GM21717 (cell line): ENCODE measurements around the gene KEL.

Experiments used
- ATAC-seq: cut with Tn5 transposase; IDR thresholded peaks from one replicate; pipeline ENCODE4 v1.9.1; 2021; ENCODE audit warnings: mild to moderate bottlenecking, moderate library complexity; ENCODE audit not compliant: unreplicated experiment

The KEL gene

DNA sequence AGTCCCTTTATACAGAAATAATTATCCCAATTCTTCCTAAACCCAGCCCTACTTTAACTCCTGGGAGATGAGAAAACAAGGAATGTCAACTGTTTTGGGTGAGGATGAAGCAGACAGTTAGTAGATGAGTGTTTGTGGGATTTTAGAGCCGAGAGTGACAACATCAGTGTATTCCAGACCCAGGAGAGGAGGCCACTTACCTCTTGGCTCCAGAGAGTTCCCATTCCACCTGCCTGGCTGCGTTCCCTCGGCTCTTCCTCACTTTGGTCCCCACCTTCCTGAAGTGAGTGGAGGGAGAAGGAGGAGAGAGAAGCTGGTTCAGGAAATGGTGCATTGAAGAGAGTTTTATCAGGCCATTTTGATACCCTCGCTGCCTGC lies 579 bp downstream of the KEL start:
- no peak for ATAC-seq

- ATAC-seq = no peak
Measured at GRCh38 chr7:142960955-142961512, 1.1 kb downstream of the KEL start.

- no peak for ATAC-seq
Measured at GRCh38 chr7:142959202-142959601, 3.0 kb downstream of the KEL start.

DNA sequence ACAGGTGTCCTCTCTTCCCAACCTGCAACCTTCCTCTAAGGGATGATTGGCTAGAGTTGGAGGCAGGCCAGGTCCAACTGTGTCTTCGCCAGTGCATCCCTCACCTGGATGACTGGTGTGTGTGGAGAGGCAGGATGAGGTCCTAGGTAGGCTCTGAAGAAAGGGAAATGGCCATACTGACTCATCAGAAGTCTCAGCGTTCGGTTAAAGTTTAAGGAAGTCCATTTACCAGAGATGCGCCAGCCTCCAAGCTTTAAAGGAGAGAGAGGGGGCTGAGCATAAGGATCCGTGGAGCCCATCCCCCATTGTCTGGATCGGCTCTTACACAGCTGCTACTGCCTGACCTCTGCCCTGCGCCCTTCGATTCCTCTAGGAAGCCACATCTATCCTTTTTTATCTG lies 4.4 kb downstream of the KEL start:
- no peak for ATAC-seq

DNA sequence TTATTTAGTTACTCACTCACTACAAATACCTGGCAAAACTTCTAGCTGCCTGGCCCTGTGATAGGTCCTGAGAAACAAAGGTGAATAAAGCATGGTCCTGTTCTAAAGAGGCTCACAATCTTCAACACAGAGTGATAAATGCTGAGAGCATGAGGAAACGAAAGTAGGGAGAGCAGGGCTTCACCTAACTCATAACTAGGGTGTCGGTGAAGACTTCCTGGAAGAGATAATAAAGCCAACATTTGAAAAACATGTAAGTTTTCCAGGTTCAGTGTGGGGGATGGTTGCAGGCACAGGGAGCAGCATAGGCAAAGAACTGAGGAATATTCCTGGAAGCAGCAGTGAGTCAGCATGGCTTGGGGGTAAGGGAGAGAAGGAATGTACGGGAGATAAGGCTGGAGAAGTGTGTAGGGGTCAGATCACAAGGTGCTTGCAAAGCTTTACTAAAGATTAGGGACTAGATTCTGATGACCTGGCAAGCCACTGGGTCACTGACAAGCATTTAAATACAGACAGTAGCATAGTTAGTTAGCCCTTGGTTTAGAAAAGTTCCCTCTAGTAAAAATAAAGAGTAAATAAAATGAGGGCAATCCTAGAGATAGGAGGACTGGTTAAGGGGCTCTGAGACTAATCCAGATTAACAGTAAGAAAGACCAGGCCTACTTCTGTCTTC lies 5.1 kb downstream of the KEL start:
- no peak for ATAC-seq

DNA sequence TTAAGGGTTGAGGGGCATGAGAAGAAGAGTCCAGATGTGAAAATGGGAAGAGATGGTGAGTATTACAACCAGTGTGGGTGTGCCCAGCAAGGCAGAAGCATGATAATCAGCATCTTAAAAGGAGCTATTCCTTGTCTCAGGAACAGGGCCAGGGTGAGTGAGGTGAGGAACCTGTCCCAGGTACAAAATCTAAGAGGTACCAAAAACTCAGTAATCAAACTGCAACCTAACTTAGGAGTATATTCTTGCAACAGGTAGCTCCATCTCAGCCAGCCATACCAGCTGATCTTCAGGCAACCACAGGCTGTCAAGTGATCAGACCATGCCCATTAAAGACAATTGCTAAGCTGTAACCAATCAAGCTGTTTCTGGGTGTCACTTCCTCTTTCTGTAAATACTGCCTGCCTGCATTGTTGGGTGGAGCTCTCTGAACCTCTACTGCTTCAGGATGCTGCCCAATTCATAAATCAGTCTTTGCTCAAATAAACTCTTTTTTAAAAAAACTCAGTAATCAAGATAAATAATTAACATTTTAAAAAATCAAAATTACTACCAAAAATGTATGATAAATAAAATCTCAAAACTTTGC lies 7.4 kb downstream of the KEL start:
- no peak for ATAC-seq

- no peak for ATAC-seq
Measured at GRCh38 chr7:142950235-142950634, 11.9 kb downstream of the KEL start.

DNA sequence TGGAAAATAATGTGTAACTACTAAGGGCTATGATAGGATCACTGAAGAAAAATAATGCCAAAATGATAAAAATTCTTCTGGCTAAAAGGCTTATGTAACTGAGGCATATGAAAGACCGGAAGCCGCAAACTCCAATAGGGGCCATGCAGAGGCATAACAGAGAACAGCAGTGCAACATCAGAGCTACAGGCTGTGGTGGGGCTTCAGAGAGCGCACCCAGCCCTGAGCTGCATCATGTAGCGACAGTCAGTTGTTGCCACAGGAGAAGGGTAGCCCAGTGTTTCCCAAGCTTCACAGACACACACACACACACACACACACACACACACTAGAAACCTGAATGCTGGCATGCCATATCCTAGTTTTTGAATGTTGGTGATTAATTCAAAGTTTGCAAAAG lies 13.6 kb downstream of the KEL start:
- ATAC-seq = no peak

- ATAC-seq = no peak
Measured at GRCh38 chr7:142945001-142945400, 17.2 kb downstream of the KEL start.

DNA sequence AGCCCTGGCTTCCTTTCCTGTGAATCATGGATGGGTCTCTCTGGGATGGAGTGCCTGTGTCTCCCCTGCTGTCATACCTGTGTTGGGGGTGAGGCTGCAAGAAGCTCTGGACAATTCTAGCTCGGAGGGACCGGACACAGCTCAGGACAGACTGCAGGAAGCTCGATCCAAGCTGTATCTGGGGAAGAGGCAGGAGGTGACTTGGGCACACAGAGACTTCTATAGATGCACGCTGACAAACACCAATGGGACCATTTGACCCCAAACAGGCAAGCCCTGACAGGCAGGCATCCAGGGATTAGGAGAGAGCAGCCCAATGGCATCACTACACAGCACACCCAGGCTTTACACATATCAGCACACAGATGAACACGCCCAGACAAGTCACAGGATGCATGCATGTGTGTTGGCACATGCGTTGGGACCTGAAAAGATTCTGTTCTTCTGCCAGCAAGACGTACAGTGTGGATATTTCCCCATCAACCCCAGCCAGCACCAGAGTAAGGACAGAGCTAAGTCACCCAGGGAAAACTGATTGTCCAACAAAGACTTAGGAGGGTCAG lies 18.4 kb downstream of the KEL start:
- no peak for ATAC-seq

DNA sequence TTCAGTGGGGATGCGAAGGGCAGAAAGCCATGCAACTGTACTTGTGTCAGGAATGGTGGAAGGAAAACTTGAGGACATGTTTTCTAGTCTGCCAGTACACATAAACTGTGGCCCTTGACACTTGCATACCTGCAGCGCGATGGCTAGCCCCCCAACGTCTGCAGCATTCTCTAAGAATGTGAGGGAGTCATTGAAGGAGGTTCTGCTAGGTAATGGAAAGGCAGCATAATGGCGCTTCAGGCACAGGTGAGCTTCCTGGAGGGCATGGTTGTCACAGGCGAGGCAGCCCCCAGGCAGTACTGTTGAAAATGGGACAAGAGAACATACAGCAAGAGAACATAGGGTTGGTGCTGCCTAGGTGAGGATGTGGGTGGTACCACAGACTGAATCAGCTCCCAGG lies 19.4 kb downstream of the KEL start:
- ATAC-seq = no peak

GRCh38 chr7:142941541-142941940 lies 20.6 kb downstream of the KEL start:
- ATAC-seq = no peak

- no peak for ATAC-seq
Measured at GRCh38 chr7:142940966-142941535, 21.1 kb downstream of the KEL start.

DNA sequence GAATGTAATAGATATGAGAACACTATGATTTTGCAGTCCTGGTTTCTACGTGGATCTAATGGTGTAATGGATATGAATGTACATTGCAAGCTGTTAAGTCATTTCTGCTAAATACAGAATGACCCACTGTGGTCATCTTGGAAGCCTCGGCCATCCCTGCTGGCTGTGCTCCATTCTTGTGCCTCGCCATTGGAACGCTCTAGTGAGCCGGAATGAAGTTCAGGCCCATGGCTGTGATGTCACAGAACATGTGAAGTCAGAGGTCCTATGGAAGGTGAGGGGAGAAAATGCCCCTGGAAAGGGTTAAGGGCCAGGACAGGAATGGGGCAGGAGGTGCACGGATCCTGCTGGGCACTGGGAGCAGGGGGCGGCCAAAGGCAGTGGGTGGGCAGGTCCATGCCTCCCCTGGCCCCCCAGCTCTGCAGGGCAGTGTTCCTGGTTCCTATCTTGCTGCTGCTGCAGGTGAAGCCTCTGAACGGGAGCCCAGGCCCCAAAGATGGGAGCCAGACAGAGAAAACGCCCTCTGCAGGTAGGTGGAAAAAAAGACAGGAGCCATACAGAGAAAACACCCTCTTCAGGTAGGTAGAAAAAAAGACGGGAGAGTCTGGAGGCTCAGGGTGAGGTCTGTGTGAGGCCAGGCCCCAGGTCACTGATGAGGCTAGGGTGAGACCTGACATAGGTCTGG lies 22.8 kb downstream of the KEL start, which contains the start of gene LLCFC1:
Gene LLCFC1 (plus strand): TSS at position 259 of the 685 bp plus-strand sequence. CDS start 138 bp downstream, at position 397.
- no peak for ATAC-seq

DNA sequence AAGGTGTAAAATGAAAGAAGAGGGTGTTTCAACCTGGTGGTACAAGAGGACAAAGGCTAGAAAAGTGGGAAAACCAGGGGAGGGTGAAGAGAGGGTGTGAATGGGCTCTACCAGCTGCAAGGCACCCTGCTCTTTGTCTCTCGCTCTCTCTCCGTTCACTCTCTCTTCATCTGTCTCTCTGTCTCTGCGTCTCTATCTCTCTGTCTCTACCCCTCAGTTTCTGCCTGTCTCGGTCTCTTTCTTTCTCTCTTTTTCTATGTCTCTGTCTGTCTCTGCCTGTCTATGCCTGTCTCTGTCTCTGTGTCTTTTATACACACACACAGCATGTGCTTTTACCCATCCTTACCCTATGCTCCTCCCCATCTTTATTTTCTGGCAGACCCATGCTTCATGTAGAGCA lies 23.6 kb downstream of the KEL start:
- no peak for ATAC-seq

DNA sequence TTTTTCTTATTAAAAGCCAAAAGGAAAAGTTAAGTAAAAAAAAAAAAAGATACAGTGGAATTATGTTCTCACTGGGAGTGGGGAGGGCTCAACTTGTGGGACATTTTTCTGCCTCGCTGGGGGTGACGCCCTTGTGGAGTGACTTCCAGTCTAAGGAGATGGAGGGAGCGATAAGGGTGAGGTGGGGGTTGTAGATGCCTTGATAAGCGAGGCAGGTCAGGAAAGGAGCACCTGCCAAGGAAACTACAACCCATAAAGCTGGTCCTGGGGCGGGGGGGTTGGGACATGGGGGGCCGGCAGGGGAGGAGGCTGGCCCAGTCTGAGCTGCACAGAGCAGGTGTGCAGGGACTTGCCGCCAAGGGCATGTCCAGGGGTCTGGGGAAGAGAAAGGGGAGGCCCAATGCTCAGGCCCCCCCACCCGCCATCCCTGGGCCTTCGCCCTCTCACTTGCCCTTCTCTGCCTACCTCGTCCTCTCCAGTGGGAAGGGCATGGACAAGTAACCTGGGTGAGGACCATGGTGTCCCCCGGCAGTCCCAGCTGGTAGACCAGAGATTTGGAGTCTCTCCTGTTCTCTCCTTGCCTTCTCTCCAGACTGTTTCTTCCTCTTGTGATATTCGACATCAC lies 26.1 kb downstream of the KEL start:
- ATAC-seq = no peak

DNA sequence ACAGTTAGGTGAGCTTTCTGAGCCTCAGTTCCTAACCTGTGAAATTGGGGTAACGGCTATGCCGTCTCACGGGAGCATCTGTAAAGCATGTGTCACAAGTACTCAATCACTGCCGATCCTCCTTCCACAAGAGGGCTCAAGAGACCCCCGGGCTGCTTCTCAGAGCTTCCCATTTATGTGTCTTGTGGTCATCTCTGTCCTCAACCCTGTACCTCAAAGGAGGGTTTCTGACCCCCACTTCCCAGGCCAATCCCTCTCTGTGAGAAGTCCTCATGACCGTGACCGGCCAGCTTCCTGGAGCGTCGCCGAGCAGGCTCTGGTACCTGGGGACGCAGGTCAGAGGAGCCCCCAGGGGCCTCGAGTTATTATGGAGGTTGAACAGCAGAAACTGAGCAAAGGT lies 28.1 kb downstream of the KEL start:
- ATAC-seq = no peak

GRCh38 chr7:142933624-142934023 lies 28.5 kb downstream of the KEL start, which contains the start of gene TRPV5:
TSS of gene TRPV5 (minus strand) at chr7:142933746. CDS start at chr7:142933459, 287 bp downstream.
- no peak for ATAC-seq

DNA sequence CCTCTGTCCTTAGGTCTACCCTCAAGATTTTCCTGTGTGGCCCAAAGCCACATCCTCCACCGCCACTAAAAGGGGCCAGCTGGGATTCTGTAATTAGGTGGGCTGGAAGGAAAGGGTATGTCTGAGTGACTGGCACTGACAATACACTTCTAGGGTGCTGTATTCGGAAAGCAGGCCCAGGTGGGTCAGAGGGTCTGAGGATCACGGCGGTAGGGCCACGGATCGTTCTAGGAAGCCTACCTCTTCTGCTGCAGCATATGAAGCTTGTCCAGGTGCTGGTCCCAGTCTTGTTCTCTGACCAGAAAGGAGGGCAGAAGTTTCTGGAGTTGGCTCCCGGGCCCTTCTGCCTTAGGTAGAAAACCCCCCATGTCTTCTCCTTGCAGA lies 29.1 kb downstream of the KEL start:
- no peak for ATAC-seq

GRCh38 chr7:142932386-142933091 lies 29.6 kb downstream of the KEL start:
- ATAC-seq = no peak
